Heart left ventricle (tissue), 16 donors: ENCODE results near the gene SOWAHC. TPM values are rescaled to one million over a fixed set of nuclear protein-coding genes. Genes with fewer than 3 reads are reported as not detected.
A peak's percentile ranks its signal among the peaks of the same experiment; 100 is the strongest.
"Not testable (repeated sequence)": the region's sequence is repeated elsewhere in the genome, so short reads cannot be mapped to it uniquely, and the experiment has no call there.

Experiments
- ATAC-seq, 4 donors: fragments of 200-7000 bp; cut with Tn5 transposase; one replicate each; pipeline ENCODE4 v1.9.1; 2020 to 2022; ENCODE audit warnings: moderate library complexity in 4 of 4, mild to moderate bottlenecking in 3 of 4, moderate number of reproducible peaks in 1 of 4
- DNase-seq, 5 donors: peaks; one replicate each; pipeline ENCODE4 v3.0.0-alpha.2; 2020
- H3K27ac ChIP-seq, 12 donors: fragments of 200-600 bp; sonication (generic) in 4 of 12; one replicate each; pipeline versions ENCODE4 v1.5.0 to v1.8.0; 2016 to 2022; ENCODE audit warnings: mild to moderate bottlenecking in 2 of 12
- H3K27me3 ChIP-seq, 9 donors: fragments of 200-600 bp; sonication (generic) in 2 of 9; one replicate each; pipeline versions ENCODE4 v1.5.1 to v1.8.0; 2016 to 2022; ENCODE audit warnings: mild to moderate bottlenecking in 3 of 9
- H3K36me3 ChIP-seq, 9 donors: fragments of 200-600 bp; sonication (generic) in 2 of 9; one replicate each; pipeline versions ENCODE4 v1.5.0 to v1.8.0; 2018 to 2022; ENCODE audit warnings: mild to moderate bottlenecking in 2 of 9
- H3K4me1 ChIP-seq, 12 donors: fragments of 200-600 bp; sonication (generic) in 4 of 12; one replicate each; pipeline versions ENCODE4 v1.5.0 to v1.8.0; 2016 to 2022; ENCODE audit warnings: mild to moderate bottlenecking in 3 of 12
- H3K4me3 ChIP-seq, 12 donors: fragments of 200-600 bp; sonication (generic) in 4 of 12; one replicate each; pipeline versions ENCODE4 v1.5.0 to v1.8.0; 2017 to 2022; ENCODE audit warnings: mild to moderate bottlenecking in 9 of 12, moderate library complexity in 4 of 12
- H3K9me3 ChIP-seq, 12 donors: fragments of 200-600 bp; sonication (generic) in 4 of 12; one replicate each; pipeline versions ENCODE4 v1.5.0 to v1.8.0; 2016 to 2022; ENCODE audit warnings: mild to moderate bottlenecking in 1 of 12
- CTCF ChIP-seq, 12 donors: fragments of 200-600 bp; sonication (generic) in 4 of 12; IDR thresholded peaks; one replicate each; pipeline versions ENCODE4 v1.5.0 to v1.8.0; 2018 to 2022; ENCODE audit warnings: antibody characterized with exemption in 12 of 12, mild to moderate bottlenecking in 5 of 12
- POLR2A ChIP-seq, 2 donors: fragments of 450-650 bp; IDR thresholded peaks; one replicate each; pipeline ENCODE4 v1.6.1; 2017; ENCODE audit warnings: antibody characterized with exemption in 2 of 2, mild to moderate bottlenecking in 2 of 2, moderate library complexity in 2 of 2
- WGBS, 4 donors: extraction: QIAGEN DNeasy Blood & Tissue Kit in 2 of 4; methylation state at CpG; one replicate each; pipeline versions ENCODE4 v1.1.5 to v1.1.7; 2013 to 2018; 5-methylcytosine and 5-hydroxymethylcytosine counted together
- intact Hi-C, 10 donors: fragments of 100-400 bp; cut with DNase I; formaldehyde crosslinking; loops; one replicate each; pipeline versions ENCODE4 v1.11.1 to v1.14.2; 2022
- long read RNA-seq, 3 donors: library from polyadenylated mRNA; unstranded; transcript quantifications; one replicate each; pipeline ENCODE4 v2.0.0, GENCODE V29; 2020 to 2021
- polyA plus RNA-seq, 2 donors: library from polyadenylated mRNA; stranded (reverse); fragments of 200-250 nt; gene quantifications; one replicate each; pipeline ENCODE4 v1.2.3, GENCODE V29; 2013
- total RNA-seq, 9 donors: library from RNA; depleted of rRNA in 2 of 9; stranded (reverse); fragments of >200 nt in 2 of 9; fragmentation: NEBNext Ultra II Directional in 3 of 9; extraction: Animal tissue kit (Norgen Biotek cat#: 25700) in 3 of 9; gene quantifications; one replicate each; pipeline versions ENCODE4 v1.1.0 to v1.2.4, GENCODE V29; 2016 to 2023
- donor health status: ischemic (EF 13 %, LVEDD 7.1; RV severe dilation, severe dysfunction).
- donor health status: healthy with polysubstance abuse.
- donor health status: DM: no; HTN: yes; CAD: no.
- donor health status: DM: no; HTN: no; CAD: no.
- donor health status: ischemic (EF 25% LVEDD 6.9; RV normal size, moderate dysfunction).
- donor health status: ischemic (EF 25% LVEDD 5.7; RV mildly dilated, moderate dysfunction).
- donor health status: healthy.
- donor health status: DM: yes; HTN: yes; CAD: no.
- donor health status: ischemic (EF 35%, LVEDD 5.7; RV mildly dilated, moderate dysfunction).
- donor health status: nonischemic (EF 11% LVEDD 7.7; RV severe dilation, severe dysfunction).
- donor health status: DM: yes; HTN: yes; CAD: no.
- donor health status: PGD.
- donor health status: ischemic (EF 29% LVEDD 5.4; RV normal size, mild dysfunction).
- donor health status: nonischemic (EF 23%, LVEDD 6.1; RV moderate dilation, normal function).

SOWAHC gene
- total RNA-seq (1 to 10 TPM; 1.3 to 4.2 (median 2.3) TPM), polyA plus RNA-seq (1 to 10 TPM in 1 of 2 donors, under 1 TPM in 1; 0.91 to 1.8 TPM)
- long read RNA-seq, donor 1, full-length matches to known transcripts: 9 of 9 reads
- long read RNA-seq, donor 1, partial matches to known transcripts: 0 of 9 reads
- long read RNA-seq, donor 1, other reads (novel, unspliced or antisense): 0 of 9 reads
- long read RNA-seq, donor 2, full-length matches to known transcripts: 5 of 5 reads
- long read RNA-seq, donor 2, partial matches to known transcripts: 0 of 5 reads
- long read RNA-seq, donor 2, other reads (novel, unspliced or antisense): 0 of 5 reads
- long read RNA-seq, donor 3, full-length matches to known transcripts: 5 of 5 reads
- long read RNA-seq, donor 3, partial matches to known transcripts: 0 of 5 reads
- long read RNA-seq, donor 3, other reads (novel, unspliced or antisense): 0 of 5 reads

GRCh38 chr2:109613922-109614714 is at the start of gene SOWAHC, which contains the start of gene SEPTIN10:
Gene SOWAHC (plus strand): TSS chr2:109614364. CDS start chr2:109614490, 126 bp downstream.
Gene SEPTIN10 (minus strand): TSS chr2:109613966. CDS start chr2:109613827, 139 bp downstream.
- H3K27me3 ChIP-seq: peaks cover 0 to 16% (median 0%) of the 10 kb centered on the region in 9 donors
- intact Hi-C loops: loop anchor here in 8 of 10 donors (2.0 to 10.0 kb wide), 10 partner anchors 51 to 487 kb away; partner anchors contain the start of gene SH3RF3 (in 1 of the 8)
- peak; percentile 96 to 98 (median 97) for DNase-seq
- peak; percentile 96 to 98 (median 97) for ATAC-seq
- H3K9me3 ChIP-seq: no peaks in the 10 kb centered on the region
- WGBS, 4 donors: 0 to 2% (median 1%) methylated on average over 9 to 104 of the region's 104 CpGs
- H3K4me3 ChIP-seq: peak within 1 kb of the TSS; percentile 57 to 91 (median 74)
- H3K27ac ChIP-seq: peak within 1 kb of the TSS; percentile 89 to 100 (median 99)
- no peaks in the 10 kb centered on the region for H3K36me3 ChIP-seq
- H3K4me1 ChIP-seq: peaks cover 0 to 55% (median 30%) of the 10 kb centered on the region in 12 donors
- TF ChIP-seq CTCF (IDR thresholded peaks at IDR 0.05): no peak
- peak in 1 of 2 donors; percentile 95 for TF ChIP-seq POLR2A (IDR thresholded peaks at IDR 0.05)

- Histone ChIP-seq H3K36me3 (peaks cover 0 to 54% (median 15%) of the 10 kb centered on the region in 9 donors), H3K27ac (no peak overlapping the region), H3K9me3 (no peaks in the 10 kb centered on the region), H3K4me3 (no peak overlapping the region), H3K27me3 (no peaks in the 10 kb centered on the region), H3K4me1 (no peaks in the 10 kb centered on the region)
- DNase-seq (no peak), ATAC-seq (no peak)
- TF ChIP-seq CTCF (IDR thresholded peaks at IDR 0.05): no peak
- TF ChIP-seq POLR2A (IDR thresholded peaks at IDR 0.05): no peak
- 34 to 64% (median 44%) methylated on average over 1 of the region's 1 CpG for WGBS, 4 donors
- intact Hi-C loops: loop anchor here in 1 of 10 donors (2.0 kb wide), 1 partner anchor 67 kb away; no protein-coding TSS in a partner anchor
Observed at GRCh38 chr2:109575373-109575772, 38.8 kb upstream of the SOWAHC start.

- H3K4me1 ChIP-seq, H3K9me3 ChIP-seq, H3K27me3 ChIP-seq, H3K4me3 ChIP-seq, DNase-seq, ATAC-seq, intact Hi-C loops, H3K27ac ChIP-seq: not testable (repeated sequence)
- 95 to 96% (median 96%) methylated on average over 7 of the region's 7 CpGs for WGBS, 4 donors
- H3K36me3 ChIP-seq: peaks cover 0 to 42% (median 14%) of the 10 kb centered on the region in 9 donors
Observed at GRCh38 chr2:109577630-109578029, 36.5 kb upstream of the SOWAHC start.

- intact Hi-C loops: no loop called here
- 88 to 94% (median 91%) methylated on average over 6 of the region's 6 CpGs for WGBS, 4 donors
- no peak for TF ChIP-seq CTCF (IDR thresholded peaks at IDR 0.05)
- TF ChIP-seq POLR2A (IDR thresholded peaks at IDR 0.05): no peak
- Histone ChIP-seq H3K4me1 (no peaks in the 10 kb centered on the region), H3K27me3 (no peaks in the 10 kb centered on the region), H3K4me3 (no peak overlapping the region), H3K36me3 (peaks cover 0 to 36% (median 21%) of the 10 kb centered on the region in 9 donors), H3K27ac (no peak overlapping the region), H3K9me3 (no peaks in the 10 kb centered on the region)
- ATAC-seq (no peak), DNase-seq (no peak)
Observed at GRCh38 chr2:109582928-109583895, 31.0 kb upstream of the SOWAHC start.
